Measurements from ENCODE around the gene UBL4B. TPM values are rescaled to one million over a fixed set of nuclear protein-coding genes. Genes with fewer than 3 reads are reported as not detected.

The UBL4B gene
- total and polyA plus RNA-seq, 8 donors = not detected

- no peak overlapping the region for H3K4me3 ChIP-seq
- FAIRE-seq = no peak
- 67 to 78% methylated on average over 7 of the region's 7 CpGs for whole genome bisulfite sequencing, 2 donors
- no peak for TF ChIP-seq CTCF (IDR thresholded peaks at IDR 0.05)
- no peak overlapping the region for H3K27ac ChIP-seq
- no peaks in the 10 kb centered on the region for H3K9me3 ChIP-seq
- intact Hi-C loops (cut with DNase I) = loop anchor here in 2 of 3 donors (5.0 to 10.0 kb wide), 2 partner anchors 45 to 47 kb away; no protein-coding TSS in a partner anchor
- no peaks in the 10 kb centered on the region for H3K4me1 ChIP-seq
- ATAC-seq = no peak
- H3K27me3 ChIP-seq = no peaks in the 10 kb centered on the region
- DNase-seq = no peak
- H3K36me3 ChIP-seq = no peaks in the 10 kb centered on the region
Observed at GRCh38 chr1:110102081-110102480, 10.2 kb upstream of the UBL4B start.

- H3K27ac ChIP-seq = no peak overlapping the region
- no peaks in the 10 kb centered on the region for H3K27me3 ChIP-seq
- no peak for FAIRE-seq
- H3K4me1 ChIP-seq = no peaks in the 10 kb centered on the region
- peak; percentile 46 to 84 (median 74) for DNase-seq
- intact Hi-C loops (cut with DNase I) = loop anchor here in 2 of 3 donors (5.0 to 10.0 kb wide), 2 partner anchors 49 to 51 kb away; no protein-coding TSS in a partner anchor
- H3K36me3 ChIP-seq = no peaks in the 10 kb centered on the region
- WGBS, 2 donors = 13% methylated on average over 8 of the region's 8 CpGs
- no peaks in the 10 kb centered on the region for H3K9me3 ChIP-seq
- TF ChIP-seq CTCF (IDR thresholded peaks at IDR 0.05) = peak; percentile 82 to 90 (median 84)
- H3K4me3 ChIP-seq = no peak overlapping the region
- ATAC-seq = peak; percentile 88 to 99 (median 96)
Observed at GRCh38 chr1:110106013-110106941, 6.0 kb upstream of the UBL4B start.

- Histone ChIP-seq H3K4me1 (no peaks in the 10 kb centered on the region), H3K9me3 (no peaks in the 10 kb centered on the region), H3K4me3 (no peak overlapping the region), H3K27ac (no peak overlapping the region), H3K27me3 (no peaks in the 10 kb centered on the region), H3K36me3 (no peaks in the 10 kb centered on the region)
- intact Hi-C loops (cut with DNase I) = loop anchor here in 2 of 3 donors (5.0 to 10.0 kb wide), 2 partner anchors 51 to 53 kb away; no protein-coding TSS in a partner anchor
- DNase-seq = no peak
- ATAC-seq = no peak
- 59 to 62% methylated on average over 7 of the region's 7 CpGs for WGBS, 2 donors
- FAIRE-seq = no peak
- no peak for TF ChIP-seq CTCF (IDR thresholded peaks at IDR 0.05)
Observed at GRCh38 chr1:110107867-110108469, 4.3 kb upstream of the UBL4B start.

- Histone ChIP-seq H3K9me3 (no peaks in the 10 kb centered on the region), H3K4me1 (no peaks in the 10 kb centered on the region), H3K27ac (no peak overlapping the region), H3K27me3 (no peaks in the 10 kb centered on the region), H3K36me3 (no peaks in the 10 kb centered on the region), H3K4me3 (no peak overlapping the region)
- no peak for FAIRE-seq
- no peak for ATAC-seq
- TF ChIP-seq CTCF (IDR thresholded peaks at IDR 0.05) = no peak
- DNase-seq = no peak
- intact Hi-C loops (cut with DNase I) = no loop called here
- WGBS, 2 donors = 76 to 77% methylated on average over 4 of the region's 4 CpGs
Observed at GRCh38 chr1:110111081-110111480, 1.2 kb upstream of the UBL4B start.

All from pancreas (tissue), 10 donors.